ENCODE measurements around the gene HHIPL1. TPM values are rescaled to one million over a fixed set of nuclear protein-coding genes. Genes with fewer than 3 reads are reported as not detected.

The HHIPL1 gene
- total RNA-seq, 1 experiment from 2014 or later, result 2.6 TPM

GRCh38 chr14:99602054-99602787 lies 42.7 kb upstream of the HHIPL1 start:
- H2BK20ac ChIP-seq (ENCODE audit: low read depth, low read length, poor library complexity, severe bottlenecking), result no peak overlapping the region
- no peak overlapping the region for H4K5ac ChIP-seq (ENCODE audit: insufficient read length, low read depth, low read length)
- Mint-ChIP-seq H3K9me3 (no peaks in the 10 kb centered on the region), H3K27me3 (ENCODE audit: low read depth) (peaks cover 37% of the 10 kb centered on the region), H3K36me3 (ENCODE audit: insufficient read depth in 1 of 3, low read depth in 3 of 3) (peaks cover 0 to 3% (median 0%) of the 10 kb centered on the region in 3 experiments; a peak in 4 of 7 replicates), H3K27ac (no peak overlapping the region), H3K4me1 (peaks cover 40 to 64% of the 10 kb centered on the region in 2 experiments), H3K4me3 (peak overlapping the region; percentile 68 to 86)
- peak overlapping the region; percentile 16 for H3K9ac ChIP-seq (ENCODE audit: extremely low read depth, insufficient read length, low read length)
- H2AFZ ChIP-seq (ENCODE audit: low read length), result no peak overlapping the region
- H3K4ac ChIP-seq (ENCODE audit: low read depth, low read length), result no peak overlapping the region
- TF ChIP-seq, protein P1, sequence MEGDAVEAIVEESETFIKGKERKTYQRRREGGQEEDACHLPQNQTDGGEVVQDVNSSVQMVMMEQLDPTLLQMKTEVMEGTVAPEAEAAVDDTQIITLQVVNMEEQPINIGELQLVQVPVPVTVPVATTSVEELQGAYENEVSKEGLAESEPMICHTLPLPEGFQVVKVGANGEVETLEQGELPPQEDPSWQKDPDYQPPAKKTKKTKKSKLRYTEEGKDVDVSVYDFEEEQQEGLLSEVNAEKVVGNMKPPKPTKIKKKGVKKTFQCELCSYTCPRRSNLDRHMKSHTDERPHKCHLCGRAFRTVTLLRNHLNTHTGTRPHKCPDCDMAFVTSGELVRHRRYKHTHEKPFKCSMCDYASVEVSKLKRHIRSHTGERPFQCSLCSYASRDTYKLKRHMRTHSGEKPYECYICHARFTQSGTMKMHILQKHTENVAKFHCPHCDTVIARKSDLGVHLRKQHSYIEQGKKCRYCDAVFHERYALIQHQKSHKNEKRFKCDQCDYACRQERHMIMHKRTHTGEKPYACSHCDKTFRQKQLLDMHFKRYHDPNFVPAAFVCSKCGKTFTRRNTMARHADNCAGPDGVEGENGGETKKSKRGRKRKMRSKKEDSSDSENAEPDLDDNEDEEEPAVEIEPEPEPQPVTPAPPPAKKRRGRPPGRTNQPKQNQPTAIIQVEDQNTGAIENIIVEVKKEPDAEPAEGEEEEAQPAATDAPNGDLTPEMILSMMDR (conservative IDR thresholded peaks at IDR 0.05), result no peak
- no peak overlapping the region for H3K27ac ChIP-seq (ENCODE audit: insufficient read length, low read depth, low read length)
- no peak overlapping the region for H4K91ac ChIP-seq (ENCODE audit: insufficient read length, low read depth, low read length)
- H3K56ac ChIP-seq (ENCODE audit: insufficient read length, low read depth, low read length), result no peak overlapping the region
- 0 out of 2 replicates have a peak overlapping the region, but pooled peaks have one; percentile 55 for H3K14ac ChIP-seq (ENCODE audit: insufficient read depth, low read length)
- no peak overlapping the region for H3K23ac ChIP-seq (ENCODE audit: insufficient read length, low read depth, low read length)
- H4K8ac ChIP-seq (replicated peaks; ENCODE audit: insufficient read length, low read depth, low read length), result no peak overlapping the region
- no peak overlapping the region for H2AK5ac ChIP-seq (ENCODE audit: insufficient read length, low read length)
- H2BK120ac ChIP-seq (ENCODE audit: low read depth, low read length, poor library complexity, severe bottlenecking), result no peak overlapping the region
- no peaks in the 10 kb centered on the region for H3K9me3 ChIP-seq (ENCODE audit: control insufficient read depth, low read depth, low read length)
- no peak overlapping the region for H2BK15ac ChIP-seq (ENCODE audit: low read depth, low read length)
- H3T11ph ChIP-seq (ENCODE audit: low read length), result no peak overlapping the region
- DNase-seq, result no peak
- H3K18ac ChIP-seq (ENCODE audit: insufficient read length, low read depth, low read length), result no peak overlapping the region
- peaks cover 3% of the 10 kb centered on the region for H3K79me1 ChIP-seq (ENCODE audit: insufficient read depth, low read depth, low read length, poor library complexity, severe bottlenecking)
- H4K20me1 ChIP-seq (ENCODE audit: control insufficient read depth, insufficient read depth, insufficient read length), result no peaks in the 10 kb centered on the region
- H3K4me2 ChIP-seq (ENCODE audit: insufficient read depth, insufficient read length, low read length), result peak overlapping the region; percentile 37
- no CpG with 5 or more reads among the region's 18 CpGs for WGBS (ENCODE audit: extremely low coverage, insufficient read length, low lambda C conversion rate)
- no peak overlapping the region for H2BK12ac ChIP-seq (ENCODE audit: insufficient read length, low read depth, low read length)
- H3K4me1 ChIP-seq (ENCODE audit: insufficient read depth, low read length), result no peaks in the 10 kb centered on the region; the same call in 1 of the 2 replicates
- H2BK5ac ChIP-seq (ENCODE audit: insufficient read length, low read length), result no peak overlapping the region
- peaks cover 18% of the 10 kb centered on the region; the same call in 1 of the 2 replicates for H3K27me3 ChIP-seq (ENCODE audit: insufficient read depth, low read length)
- peaks cover 18% of the 10 kb centered on the region for H3K23me2 ChIP-seq (ENCODE audit: insufficient read length, low read depth, low read length, poor library complexity, severe bottlenecking)
- H3K79me2 ChIP-seq (ENCODE audit: insufficient read depth, low read length), result peaks cover 8% of the 10 kb centered on the region; the same call in 1 of the 2 replicates

Data from H9 (cell line).